SK-N-SH (cell line): ENCODE data around the gene PDIA3. TPM values are rescaled to one million over a fixed set of nuclear protein-coding genes. Genes with fewer than 3 reads are reported as not detected.
"Not testable (repeated sequence)": the region's sequence is repeated elsewhere in the genome, so short reads cannot be mapped to it uniquely, and the experiment has no call there.

Experiments used
- CTCF ChIA-PET: fragments of 300-600, 350-600 bp; formaldehyde crosslinking; extraction: SDS; loops from one replicate; lab custom pipeline; 2021; lab: Yijun Ruan, JAX
- POLR2A ChIA-PET: fragments of 350-600 bp; sonication (Branson Sonifier 250); formaldehyde crosslinking; extraction: SDS; loops from one replicate; lab custom pipeline; 2020; ENCODE audit warnings: antibody characterized with exemption, inconsistent platforms; lab: Yijun Ruan, JAX
- DNase-seq: peaks from one replicate; pipeline ENCODE4 v3.0.0; 2012
- H2AFZ ChIP-seq: fragments of 200-600 bp; sonication (generic); 2 replicates; pipeline ENCODE4 v1.8.1; 2016; ENCODE audit warnings: antibody characterized with exemption, mild to moderate bottlenecking, low read depth
- H3F3A ChIP-seq: fragments of 200-600 bp; sonication (generic); replicated peaks from 2 replicates; pipeline ENCODE3; 2016; ENCODE audit warnings: antibody characterized with exemption, mild to moderate bottlenecking; ENCODE audit not compliant: insufficient read depth
- H3K27ac ChIP-seq, 2 experiments: fragments of 200-500 bp in 1 of 2; fragments of 200-600 bp in 1 of 2; sonication (Bioruptor generic) in 1 of 2; sonication (generic), shearing (Covaris generic) in 1 of 2; 2 replicates each; pipeline versions ENCODE4 v1.5.1 to v1.6.1; 2014 to 2016; ENCODE audit warnings: low read depth in 2 of 2, inconsistent platforms in 1 of 2, low read length in 1 of 2, mild to moderate bottlenecking in 1 of 2, mixed read lengths in 1 of 2
- H3K27me3 ChIP-seq: fragments of 200-600 bp; sonication (generic), shearing (Covaris generic); 2 replicates; pipeline ENCODE4 v1.6.1; 2016; ENCODE audit warnings: mixed run types; ENCODE audit not compliant: insufficient read depth
- H3K36me3 ChIP-seq, 2 experiments: fragments of 200-500 bp in 1 of 2; fragments of 200-600 bp in 1 of 2; sonication (Bioruptor generic) in 1 of 2; sonication (generic) in 1 of 2; replicated peaks in 1 of 2; 2 replicates each; pipeline versions ENCODE3 to v1.5.1; 2014 to 2016; ENCODE audit warnings: low read length in 1 of 2, mild to moderate bottlenecking in 1 of 2; ENCODE audit not compliant: insufficient read depth in 2 of 2, control insufficient read depth in 1 of 2
- H3K4me1 ChIP-seq, 2 experiments: fragments of 200-500 bp in 1 of 2; fragments of 200-600 bp in 1 of 2; sonication (Bioruptor generic) in 1 of 2; sonication (generic), shearing (Covaris generic) in 1 of 2; 2 replicates each; pipeline versions ENCODE4 v1.5.1 to v1.6.1; 2014 to 2016; ENCODE audit warnings: low read depth in 1 of 2, low read length in 1 of 2, mixed run types in 1 of 2; ENCODE audit not compliant: insufficient read depth in 2 of 2, control insufficient read depth in 1 of 2
- H3K4me2 ChIP-seq: fragments of 200-600 bp; sonication (generic), shearing (Covaris generic); 2 replicates; pipeline ENCODE4 v1.6.1; 2017; ENCODE audit warnings: mixed run types
- H3K4me3 ChIP-seq, 2 experiments: fragments of 200-500 bp in 1 of 2; fragments of 200-600 bp in 1 of 2; sonication (Bioruptor generic) in 1 of 2; sonication (generic), shearing (Covaris generic) in 1 of 2; 2 replicates each; pipeline versions ENCODE4 v1.5.1 to v1.8.1; 2014 to 2016; ENCODE audit warnings: low read depth in 2 of 2, inconsistent platforms in 1 of 2, low read length in 1 of 2, mild to moderate bottlenecking in 1 of 2, mixed read lengths in 1 of 2, moderate library complexity in 1 of 2
- H3K79me2 ChIP-seq: fragments of 200-600 bp; sonication (generic); 2 replicates; pipeline ENCODE4 v1.8.1; 2017; ENCODE audit warnings: mild to moderate bottlenecking; ENCODE audit not compliant: insufficient read depth
- H3K9ac ChIP-seq: fragments of 200-600 bp; sonication (generic); 2 replicates; pipeline ENCODE4 v1.6.1; 2017; ENCODE audit warnings: mixed run types
- H3K9me2 ChIP-seq: fragments of 200-600 bp; sonication (generic); 2 replicates; pipeline ENCODE4 v1.6.1; 2017; ENCODE audit warnings: mixed run types
- H3K9me3 ChIP-seq: fragments of 200-600 bp; sonication (generic); 2 replicates; pipeline ENCODE4 v1.6.1; 2017; ENCODE audit warnings: mixed run types, mild to moderate bottlenecking, moderate library complexity
- H4K20me1 ChIP-seq: fragments of 200-600 bp; sonication (generic); 2 replicates; pipeline ENCODE4 v1.6.1; 2017; ENCODE audit warnings: mild to moderate bottlenecking, mixed run types; ENCODE audit not compliant: insufficient read depth
- CTCF ChIP-seq: fragments of 200-600 bp; sonication (generic); IDR thresholded peaks from 2 replicates; pipeline ENCODE4 v1.6.1; 2017; ENCODE audit warnings: antibody characterized with exemption, mild to moderate bottlenecking, moderate library complexity
- ELF1 ChIP-seq: IDR thresholded peaks from 2 replicates; pipeline ENCODE4 v1.4.0; 2012
- FOXM1 ChIP-seq: IDR thresholded peaks from 2 replicates; pipeline ENCODE4 v1.4.0; 2012; ENCODE audit warnings: low read depth, mild to moderate bottlenecking
- GABPA ChIP-seq: IDR thresholded peaks from 2 replicates; pipeline ENCODE4 v1.4.0; 2012; ENCODE audit warnings: low read depth, mild to moderate bottlenecking
- GATA2 ChIP-seq: sonication (generic); formaldehyde crosslinking; IDR thresholded peaks from 2 replicates; pipeline ENCODE4 v1.5.0; 2020; ENCODE audit warnings: mild to moderate bottlenecking, missing genetic modification reagents
- MAX ChIP-seq: IDR thresholded peaks from 2 replicates; pipeline ENCODE4 v1.4.0; 2012; ENCODE audit warnings: low read depth
- MEF2A ChIP-seq: IDR thresholded peaks from 2 replicates; pipeline ENCODE4 v1.4.0; 2012; ENCODE audit warnings: low read depth, borderline replicate concordance
- MXI1 ChIP-seq: IDR thresholded peaks from 2 replicates; pipeline ENCODE4 v1.6.1; 2012; ENCODE audit warnings: mild to moderate bottlenecking, low read depth, low read length, improper control_type of control experiment
- NFIC ChIP-seq: IDR thresholded peaks from 2 replicates; pipeline ENCODE4 v1.4.0; 2012; ENCODE audit warnings: borderline replicate concordance
- RFX5 ChIP-seq: IDR thresholded peaks from 2 replicates; pipeline ENCODE4 v1.6.1; 2012; ENCODE audit warnings: mild to moderate bottlenecking, improper control_type of control experiment, low read length
- RXRA ChIP-seq: IDR thresholded peaks from 2 replicates; pipeline ENCODE4 v1.4.0; 2012; ENCODE audit warnings: low read depth, mild to moderate bottlenecking, borderline replicate concordance
- SIN3A ChIP-seq: IDR thresholded peaks from 2 replicates; pipeline ENCODE4 v1.6.1; 2012; ENCODE audit warnings: low read depth, mild to moderate bottlenecking, low read length, moderate library complexity, borderline replicate concordance
- TAF1 ChIP-seq: IDR thresholded peaks from 2 replicates; pipeline ENCODE4 v1.6.1; 2012; ENCODE audit warnings: low read depth, mild to moderate bottlenecking, low read length, moderate library complexity, borderline replicate concordance
- YY1 ChIP-seq: IDR thresholded peaks from 2 replicates; pipeline ENCODE4 v1.4.0; 2012; ENCODE audit warnings: low read depth, mild to moderate bottlenecking
- ZBTB33 ChIP-seq: IDR thresholded peaks from 2 replicates; pipeline ENCODE4 v1.4.0; 2012; ENCODE audit warnings: low read depth, borderline replicate concordance
- WGBS: methylation state at CpG from one replicate; pipeline ENCODE4 v1.1.6; 2017; ENCODE audit warnings: low lambda C conversion rate; 5-methylcytosine and 5-hydroxymethylcytosine counted together
- polyA plus RNA-seq, 3 experiments: library from polyadenylated mRNA; depleted of rRNA; stranded (reverse); fragments of >200 nt; gene quantifications; 2 replicates each; pipeline ENCODE4 v1.2.3, GENCODE V29; 2012

The PDIA3 gene
- polyA plus RNA-seq, 1 of the 3 experiments (the other 2 are of a cell fraction), result 177 TPM

- TF ChIP-seq CTCF (no peak), RFX5 (no peak), ELF1 (no peak)
These were observed 62.3 kb downstream of the PDIA3 start (continued) for GRCh38 chr15:43808435-43808950.

GRCh38 chr15:43808960-43809678, 62.9 kb downstream of the PDIA3 start:
- Histone ChIP-seq H3K9me2 (no peaks in the 10 kb centered on the region), H3K36me3 (peaks cover 58 to 86% of the 10 kb centered on the region in 2 experiments), H3F3A (peaks cover 20% of the 10 kb centered on the region), H3K79me2 (no peaks in the 10 kb centered on the region), H3K4me1 (no peaks in the 10 kb centered on the region), H4K20me1 (no peaks in the 10 kb centered on the region), H2AFZ (no peak overlapping the region), H3K4me3 (no peak overlapping the region), H3K4me2 (no peak overlapping the region), H3K9ac (no peak overlapping the region), H3K9me3 (no peaks in the 10 kb centered on the region), H3K27me3 (no peaks in the 10 kb centered on the region), H3K27ac (no peak overlapping the region)
- TF ChIP-seq RXRA, result no peak
- no peak for TF ChIP-seq MXI1
- TF ChIP-seq YY1, result no peak
- TF ChIP-seq NFIC, result no peak
- TF ChIP-seq MEF2A, result no peak
- no peak for TF ChIP-seq GATA2
- no peak for TF ChIP-seq TAF1
- TF ChIP-seq MAX, result no peak
- no peak for TF ChIP-seq ELF1
- TF ChIP-seq FOXM1, result no peak
- TF ChIP-seq ZBTB33, result no peak
- TF ChIP-seq CTCF, result no peak
- no peak for TF ChIP-seq GABPA
- TF ChIP-seq SIN3A, result no peak
- WGBS, result 90% methylated on average over 6 of the region's 6 CpGs
- DNase-seq, result no peak
- POLR2A ChIA-PET, result interaction anchor here (2.0 kb wide), 1 partner anchor 8 kb away, joined by 5 read pairs; the partner anchor contains the start of genes HYPK and SERINC4
- CTCF ChIA-PET, result interaction anchor here (0.7 to 0.9 kb wide), 2 partner anchors 8 to 39 kb away, joined by 3 to 5 read pairs; no protein-coding TSS in a partner anchor

GRCh38 chr15:43815064-43815463, 68.8 kb downstream of the PDIA3 start:
- H3K4me3 ChIP-seq, H3K4me2 ChIP-seq, H2AFZ ChIP-seq, H3K4me1 ChIP-seq, H3K9ac ChIP-seq, H3K27me3 ChIP-seq, H3F3A ChIP-seq, POLR2A ChIA-PET, H4K20me1 ChIP-seq, H3K27ac ChIP-seq, CTCF ChIA-PET, H3K9me3 ChIP-seq, H3K9me2 ChIP-seq, DNase-seq: not testable (repeated sequence)
- Histone ChIP-seq H3K36me3 (peaks cover 39 to 68% of the 10 kb centered on the region in 2 experiments), H3K79me2 (peaks cover 36% of the 10 kb centered on the region)
- WGBS, result 97% methylated on average over 5 of the region's 5 CpGs
